ENCODE results near the gene UNK. TPM values are rescaled to one million over a fixed set of nuclear protein-coding genes. Genes with fewer than 3 reads are reported as not detected.

The UNK gene
- total RNA-seq, 4 donors from 2014 or later = 18.0 to 23.7 (median 20.0) TPM

DNA sequence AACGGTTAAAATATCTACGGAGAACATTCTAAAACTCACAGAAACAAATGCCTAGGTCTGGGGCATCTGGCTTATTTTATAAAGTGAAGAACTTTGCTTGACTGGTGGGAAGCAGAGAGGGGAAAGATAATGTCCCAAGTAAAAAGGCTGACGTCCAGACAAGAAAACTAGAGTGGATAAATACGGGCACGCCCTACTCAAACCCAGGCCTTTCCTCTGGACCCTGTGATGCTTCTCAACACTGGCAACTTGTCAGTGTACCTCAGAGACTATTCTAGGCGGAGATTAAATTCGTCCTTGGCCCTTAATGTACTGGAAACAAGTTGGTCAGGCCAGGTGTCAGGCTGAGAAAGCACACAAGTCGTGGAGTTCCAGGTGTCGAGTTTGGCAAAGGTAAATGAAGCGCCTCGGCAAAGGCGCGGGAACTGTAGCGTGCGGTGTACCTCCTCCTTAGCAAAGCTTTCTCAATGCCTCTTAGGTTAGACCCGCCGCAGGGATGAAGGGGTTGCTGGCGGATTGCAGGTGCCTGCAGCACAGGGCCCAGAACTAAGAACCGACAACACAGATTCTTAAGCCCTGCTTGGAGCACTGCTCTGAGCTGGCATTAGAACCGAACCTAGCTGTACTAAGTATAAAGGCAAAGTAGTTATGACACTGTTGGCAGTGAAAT is 668 bp upstream of the UNK start:
- peaks cover 28 to 57% (median 49%) of the 10 kb centered on the region in 4 donors for H3K4me1 ChIP-seq
- intact Hi-C loops (cut with DNase I) = no loop called here
- H3K4me3 ChIP-seq = peak overlapping the region; percentile 73 to 83 (median 78)
- no peak for DNase-seq (ENCODE audit: extremely low spot score)
- no peaks in the 10 kb centered on the region for H3K27me3 ChIP-seq
- peak overlapping the region; percentile 96 to 99 (median 98) for H3K27ac ChIP-seq (replicated peaks in 1 of 4)
- no peaks in the 10 kb centered on the region for H3K9me3 ChIP-seq
- TF ChIP-seq EP300 (IDR thresholded peaks at IDR 0.05) (no peak), CTCF (IDR thresholded peaks at IDR 0.05) (no peak), POLR2A (IDR thresholded peaks at IDR 0.05; ENCODE audit: low read depth) (peak; percentile 20)
- WGBS = 63% methylated on average over 20 of the region's 20 CpGs
- H3K36me3 ChIP-seq = peaks cover under 1 to 3% (median 2%) of the 10 kb centered on the region in 4 donors

- no peak for DNase-seq (ENCODE audit: extremely low spot score)
- intact Hi-C loops (cut with DNase I) = no loop called here
- H3K4me3 ChIP-seq = peak overlapping the region; percentile 73 to 83 (median 78)
- peak overlapping the region; percentile 96 to 99 (median 98) for H3K27ac ChIP-seq (replicated peaks in 1 of 4)
- peaks cover 28 to 65% (median 53%) of the 10 kb centered on the region in 4 donors for H3K4me1 ChIP-seq
- no peaks in the 10 kb centered on the region for H3K9me3 ChIP-seq
- WGBS = 16% methylated on average over 20 of the region's 43 CpGs
- TF ChIP-seq POLR2A (IDR thresholded peaks at IDR 0.05; ENCODE audit: low read depth) = peak; percentile 77
- peak; percentile 94 for TF ChIP-seq EP300 (IDR thresholded peaks at IDR 0.05)
- no peak for TF ChIP-seq CTCF (IDR thresholded peaks at IDR 0.05)
- peak; percentile 91 to 95 for TF ChIP-seq POLR2AphosphoS5 (IDR thresholded peaks at IDR 0.05)
- no peaks in the 10 kb centered on the region for H3K36me3 ChIP-seq
- no peaks in the 10 kb centered on the region for H3K27me3 ChIP-seq
Measured at GRCh38 chr17:75785016-75785890, 647 bp downstream of the UNK start.

- no peak overlapping the region for H3K27ac ChIP-seq (replicated peaks in 1 of 4)
- intact Hi-C loops (cut with DNase I) = no loop called here
- TF ChIP-seq EP300 (IDR thresholded peaks at IDR 0.05) = no peak
- TF ChIP-seq POLR2AphosphoS5 (IDR thresholded peaks at IDR 0.05) = no peak
- TF ChIP-seq POLR2A (IDR thresholded peaks at IDR 0.05; ENCODE audit: low read depth) = no peak
- no peak for TF ChIP-seq CTCF (IDR thresholded peaks at IDR 0.05)
- H3K4me3 ChIP-seq = no peak overlapping the region
- DNase-seq (ENCODE audit: extremely low spot score) = no peak
- peaks cover 0 to 29% (median 10%) of the 10 kb centered on the region in 4 donors for H3K36me3 ChIP-seq
- 88% methylated on average over 6 of the region's 6 CpGs for WGBS
- peaks cover 11 to 51% (median 31%) of the 10 kb centered on the region in 4 donors for H3K4me1 ChIP-seq
- no peaks in the 10 kb centered on the region for H3K27me3 ChIP-seq
- no peaks in the 10 kb centered on the region for H3K9me3 ChIP-seq
Measured at GRCh38 chr17:75791254-75791653, 6.6 kb downstream of the UNK start.

DNA sequence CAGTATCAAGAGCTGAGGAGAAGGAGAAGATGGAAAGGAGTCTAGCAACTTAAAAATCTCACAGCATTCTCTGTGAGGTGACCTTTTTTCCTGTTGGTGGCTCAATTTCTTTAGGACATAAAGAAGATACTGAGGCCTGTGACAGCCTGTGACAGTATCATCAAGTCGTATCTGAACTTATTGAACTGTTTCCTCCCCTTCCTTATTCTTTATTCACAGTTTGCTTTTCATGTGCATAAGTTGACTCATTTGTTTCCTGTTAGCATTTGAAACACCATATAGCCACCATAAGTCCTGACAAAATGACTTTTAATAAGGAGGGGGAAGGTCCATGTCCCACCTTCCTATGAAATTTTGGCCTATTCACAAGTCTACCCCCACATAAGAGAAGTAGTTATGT is 8.9 kb downstream of the UNK start:
- H3K4me3 ChIP-seq = no peak overlapping the region
- H3K36me3 ChIP-seq = peaks cover 0 to 43% (median 23%) of the 10 kb centered on the region in 4 donors
- intact Hi-C loops (cut with DNase I) = no loop called here
- 87% methylated on average over 1 of the region's 1 CpG for WGBS
- H3K27me3 ChIP-seq = no peaks in the 10 kb centered on the region
- DNase-seq (ENCODE audit: extremely low spot score) = no peak
- H3K4me1 ChIP-seq = peaks cover 0 to 30% (median 14%) of the 10 kb centered on the region in 4 donors
- H3K9me3 ChIP-seq = no peaks in the 10 kb centered on the region
- no peak overlapping the region for H3K27ac ChIP-seq (replicated peaks in 1 of 4)
- TF ChIP-seq POLR2AphosphoS5 (IDR thresholded peaks at IDR 0.05) (no peak), EP300 (IDR thresholded peaks at IDR 0.05) (no peak), CTCF (IDR thresholded peaks at IDR 0.05) (no peak), POLR2A (IDR thresholded peaks at IDR 0.05; ENCODE audit: low read depth) (no peak)

Measured in esophagus muscularis mucosa (tissue), 4 donors.